Measurements from ENCODE around the gene VPS13D.

Gene VPS13D

DNA sequence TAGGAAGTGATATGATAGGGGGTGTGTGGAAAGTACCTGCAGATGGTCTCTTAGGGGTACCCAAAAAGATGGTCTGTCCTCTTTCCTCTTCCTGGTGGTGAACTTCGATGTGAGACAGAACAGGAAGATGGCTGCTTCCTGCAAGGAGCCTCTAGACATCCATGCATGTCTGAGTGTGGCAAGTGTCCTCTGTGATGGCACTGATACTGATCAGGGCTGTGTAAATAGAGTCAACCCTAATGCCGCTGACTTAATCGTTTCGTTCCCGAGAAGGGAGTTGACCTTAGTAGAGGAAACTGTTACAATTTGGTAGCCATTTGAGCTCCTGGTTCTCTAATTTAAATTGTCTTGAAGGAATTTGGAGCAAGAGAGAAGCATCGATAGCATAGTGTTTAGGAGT, 168.6 kb downstream of the VPS13D start:
- DNase-seq (ENCODE audit: low spot score in 2 of 2), result no peak
- Histone ChIP-seq H3K4me1 (no peaks in the 10 kb centered on the region), H3K27me3 (ENCODE audit: low read depth) (no peaks in the 10 kb centered on the region), H3K36me3 (replicated peaks) (no peaks in the 10 kb centered on the region), H3K9me3 (no peaks in the 10 kb centered on the region), H3K4me3 (no peak overlapping the region)
- in situ Hi-C loops (cut with MboI; ENCODE audit: low sequenced_read_pairs), result no loop called here

DNA sequence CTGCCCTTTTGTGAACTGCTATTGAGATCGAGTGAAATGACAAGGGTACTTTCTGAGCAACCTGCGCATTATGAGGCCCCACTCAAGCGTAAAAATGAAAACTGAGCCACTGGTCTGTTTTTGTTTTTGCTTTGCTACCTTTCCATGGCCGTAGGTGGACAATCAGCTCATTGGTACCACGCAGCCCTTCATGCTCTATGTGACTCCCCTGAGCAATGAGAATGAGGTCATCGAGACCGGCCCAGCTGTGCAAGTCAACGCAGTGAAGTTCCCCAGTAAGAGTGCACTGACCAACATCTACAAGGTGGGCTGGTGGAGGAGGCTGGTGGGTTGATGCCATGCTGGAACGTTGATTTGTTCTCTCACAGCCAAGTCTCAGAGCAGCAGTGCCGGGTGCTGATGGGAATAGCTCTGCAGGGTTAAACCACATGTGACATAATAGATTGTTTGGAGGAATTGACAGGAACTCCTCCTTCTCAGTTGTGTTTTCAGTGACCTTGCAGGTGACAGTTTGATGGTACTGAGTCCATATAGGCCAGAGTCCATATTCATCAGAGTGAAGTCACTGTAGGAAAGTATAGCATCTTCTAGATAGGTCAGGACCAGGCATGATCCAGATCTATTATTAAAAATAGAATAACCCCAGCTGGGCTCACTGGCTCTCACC, 170.3 kb downstream of the VPS13D start:
- no peaks in the 10 kb centered on the region for H3K27me3 ChIP-seq (ENCODE audit: low read depth)
- H3K4me3 ChIP-seq, result no peak overlapping the region
- no peak for DNase-seq (ENCODE audit: low spot score in 2 of 2)
- H3K4me1 ChIP-seq, result no peaks in the 10 kb centered on the region
- in situ Hi-C loops (cut with MboI; ENCODE audit: low sequenced_read_pairs), result no loop called here
- H3K9me3 ChIP-seq, result no peaks in the 10 kb centered on the region
- no peaks in the 10 kb centered on the region; the same call in 1 of the 2 replicates for H3K36me3 ChIP-seq (replicated peaks)

DNA sequence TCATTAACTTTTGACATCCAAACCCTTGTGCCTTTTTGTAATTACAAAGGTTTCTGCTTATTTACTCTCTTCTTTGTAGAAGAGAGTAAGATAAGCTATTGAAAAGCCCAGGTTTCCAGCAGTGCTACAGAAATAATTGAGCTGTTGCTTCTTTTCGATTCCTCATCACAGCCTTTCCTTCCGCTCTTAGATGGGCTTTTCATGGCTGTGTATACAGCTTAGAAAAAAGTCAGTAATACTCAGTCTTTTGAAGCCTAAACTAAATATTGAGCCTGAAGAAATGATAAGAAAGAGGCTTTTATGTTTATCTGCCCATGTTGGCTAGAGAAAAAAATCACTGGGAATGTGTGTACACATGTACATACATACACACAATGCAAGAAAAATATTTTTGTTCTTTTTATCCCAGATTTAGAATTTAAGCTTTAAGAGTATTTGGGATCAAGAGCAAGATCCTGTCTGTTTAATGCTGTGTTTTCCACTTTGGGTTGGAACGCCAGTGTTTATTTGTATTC, 172.4 kb downstream of the VPS13D start:
- Histone ChIP-seq H3K9me3 (no peaks in the 10 kb centered on the region), H3K27me3 (ENCODE audit: low read depth) (no peaks in the 10 kb centered on the region), H3K4me3 (no peak overlapping the region), H3K36me3 (replicated peaks) (peaks cover 3% of the 10 kb centered on the region; the same call in 1 of the 2 replicates), H3K4me1 (no peaks in the 10 kb centered on the region)
- no peak for DNase-seq (ENCODE audit: low spot score in 2 of 2)
- in situ Hi-C loops (cut with MboI; ENCODE audit: low sequenced_read_pairs), result no loop called here

DNA sequence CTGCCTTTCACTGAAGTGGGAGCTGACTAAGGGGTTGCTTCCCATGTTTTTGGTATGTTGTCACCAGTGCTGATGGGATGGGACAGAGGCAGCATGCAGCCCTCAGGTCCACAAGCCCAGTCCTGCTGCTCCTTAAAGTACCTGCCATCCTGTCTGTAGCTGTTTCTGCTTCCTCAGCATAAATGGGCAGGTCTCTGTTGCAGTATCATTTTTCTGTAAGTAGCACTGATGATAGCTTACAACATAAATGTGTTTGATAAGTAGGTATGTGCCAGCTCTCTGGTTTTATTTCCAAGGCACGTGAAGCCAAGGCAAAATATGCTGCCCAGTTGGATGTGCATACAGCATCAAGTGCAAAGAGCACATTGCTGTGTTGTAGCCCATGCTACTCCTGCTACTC, 173.0 kb downstream of the VPS13D start:
- no peaks in the 10 kb centered on the region for H3K27me3 ChIP-seq (ENCODE audit: low read depth)
- no peaks in the 10 kb centered on the region for H3K4me1 ChIP-seq
- no peak overlapping the region for H3K4me3 ChIP-seq
- no peak for DNase-seq (ENCODE audit: low spot score in 2 of 2)
- H3K9me3 ChIP-seq, result no peaks in the 10 kb centered on the region
- peaks cover 3% of the 10 kb centered on the region; the same call in 1 of the 2 replicates for H3K36me3 ChIP-seq (replicated peaks)
- in situ Hi-C loops (cut with MboI; ENCODE audit: low sequenced_read_pairs), result no loop called here

DNA sequence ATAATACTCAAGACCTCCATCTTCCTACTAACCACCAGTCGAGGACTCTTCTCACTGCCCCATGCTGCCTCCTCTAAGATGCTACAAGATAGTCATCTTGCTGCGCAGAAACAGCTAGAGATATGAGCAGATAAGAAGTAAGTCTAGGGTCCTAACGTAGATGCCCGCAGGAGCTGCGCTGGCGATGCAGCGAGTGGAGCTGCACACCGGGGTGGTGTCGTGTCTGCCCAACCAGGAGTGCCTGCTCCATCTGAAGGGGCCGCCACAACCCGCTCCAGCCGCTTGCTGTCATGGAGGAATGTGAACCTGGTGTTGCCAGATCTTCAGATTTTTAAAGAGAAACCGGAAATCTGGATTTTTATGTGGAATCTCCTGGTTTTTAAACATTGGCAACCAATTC, 175.1 kb downstream of the VPS13D start:
- Histone ChIP-seq H3K9me3 (no peaks in the 10 kb centered on the region), H3K36me3 (replicated peaks) (peaks cover 3% of the 10 kb centered on the region; the same call in 1 of the 2 replicates), H3K4me3 (no peak overlapping the region), H3K4me1 (no peaks in the 10 kb centered on the region), H3K27me3 (ENCODE audit: low read depth) (no peaks in the 10 kb centered on the region)
- DNase-seq (ENCODE audit: low spot score in 2 of 2), result no peak
- in situ Hi-C loops (cut with MboI; ENCODE audit: low sequenced_read_pairs), result no loop called here

DNA sequence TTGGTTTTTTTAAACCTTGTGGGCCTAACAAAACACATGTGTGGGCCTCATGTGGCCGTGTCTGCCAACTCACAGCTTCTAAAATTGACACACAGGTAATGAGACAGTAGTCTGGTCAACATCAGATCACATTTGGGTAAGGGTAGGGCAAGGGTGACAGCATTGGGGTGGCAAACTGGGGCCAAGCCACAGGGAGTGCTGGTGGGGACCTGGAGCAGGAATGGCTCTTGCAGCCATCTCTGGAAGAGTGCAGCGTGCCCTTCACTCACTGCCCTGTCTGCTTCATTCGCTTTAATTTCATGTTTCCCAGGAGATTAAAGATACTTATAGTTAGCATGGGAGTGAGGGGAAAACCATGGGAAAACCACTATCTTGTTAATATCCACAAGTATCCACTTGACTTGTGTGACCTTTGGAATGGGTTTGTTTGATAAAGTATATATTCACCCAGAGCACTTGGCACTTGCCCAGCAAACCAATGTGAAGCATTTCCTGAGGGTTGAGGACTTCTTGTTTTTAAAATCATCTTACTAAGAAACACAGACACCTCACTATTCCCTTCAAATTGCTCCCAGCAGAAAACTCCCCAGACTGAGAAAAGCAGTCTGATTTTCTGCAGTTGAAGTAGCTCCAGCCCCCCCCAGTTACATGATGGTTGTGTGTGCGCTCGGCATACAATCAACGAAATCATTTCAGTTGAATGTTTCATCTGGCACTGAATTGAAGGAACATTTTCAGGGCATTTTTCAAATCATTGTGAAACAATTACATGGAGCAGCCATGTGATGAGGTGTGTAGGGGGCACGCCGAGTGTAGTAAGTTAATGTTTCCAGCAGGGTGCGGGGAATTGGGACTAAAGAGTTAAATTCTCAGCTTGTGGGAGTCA, 175.7 kb downstream of the VPS13D start:
- H3K9me3 ChIP-seq, result no peaks in the 10 kb centered on the region
- no peaks in the 10 kb centered on the region for H3K27me3 ChIP-seq (ENCODE audit: low read depth)
- H3K36me3 ChIP-seq (replicated peaks), result peaks cover 8% of the 10 kb centered on the region
- no peaks in the 10 kb centered on the region for H3K4me1 ChIP-seq
- DNase-seq (ENCODE audit: low spot score in 2 of 2), result no peak
- no peak overlapping the region for H3K4me3 ChIP-seq
- in situ Hi-C loops (cut with MboI; ENCODE audit: low sequenced_read_pairs), result no loop called here

DNA sequence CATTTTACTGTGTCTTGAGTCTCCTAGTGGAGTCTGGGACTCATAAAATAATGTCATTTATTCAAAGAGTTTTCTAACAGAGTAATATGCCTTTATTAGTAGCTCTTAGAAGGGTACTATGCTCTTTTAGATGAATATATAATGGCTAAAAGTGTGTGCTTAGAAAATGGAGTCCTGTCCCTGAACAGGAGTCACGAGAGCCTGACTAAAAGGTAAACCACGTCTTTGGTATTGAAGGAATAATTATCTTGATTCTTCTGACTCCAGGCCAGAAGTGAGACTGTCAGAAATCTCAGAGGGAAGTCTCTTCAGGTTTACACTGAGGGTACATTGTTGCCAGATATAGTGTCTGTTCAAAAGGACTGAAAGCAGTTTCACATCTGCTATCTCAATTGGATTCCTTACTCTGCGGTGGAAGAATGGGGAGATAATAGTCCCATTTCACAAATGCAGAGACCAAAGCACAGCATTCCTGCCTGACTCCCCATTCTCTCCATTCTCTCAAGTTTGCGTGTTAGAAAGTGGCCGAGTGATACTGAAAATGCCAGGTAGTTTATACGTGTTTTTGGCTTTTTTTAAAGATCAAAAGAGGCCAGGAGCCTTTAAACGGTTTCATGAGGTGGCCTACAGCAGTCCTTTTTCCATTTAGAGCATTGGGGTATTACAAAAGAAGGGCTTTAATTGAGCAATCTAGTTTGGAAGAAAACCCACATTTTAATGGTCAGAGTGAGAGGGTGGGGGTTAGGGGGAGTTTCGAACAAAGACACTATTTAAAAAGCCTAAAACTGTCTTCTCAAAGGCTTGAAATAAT, 176.6 kb downstream of the VPS13D start:
- H3K4me3 ChIP-seq, result no peak overlapping the region
- H3K9me3 ChIP-seq, result no peaks in the 10 kb centered on the region
- in situ Hi-C loops (cut with MboI; ENCODE audit: low sequenced_read_pairs), result no loop called here
- peaks cover 8% of the 10 kb centered on the region for H3K36me3 ChIP-seq (replicated peaks)
- DNase-seq (ENCODE audit: low spot score in 2 of 2), result no peak
- no peaks in the 10 kb centered on the region for H3K4me1 ChIP-seq
- no peaks in the 10 kb centered on the region for H3K27me3 ChIP-seq (ENCODE audit: low read depth)

DNA sequence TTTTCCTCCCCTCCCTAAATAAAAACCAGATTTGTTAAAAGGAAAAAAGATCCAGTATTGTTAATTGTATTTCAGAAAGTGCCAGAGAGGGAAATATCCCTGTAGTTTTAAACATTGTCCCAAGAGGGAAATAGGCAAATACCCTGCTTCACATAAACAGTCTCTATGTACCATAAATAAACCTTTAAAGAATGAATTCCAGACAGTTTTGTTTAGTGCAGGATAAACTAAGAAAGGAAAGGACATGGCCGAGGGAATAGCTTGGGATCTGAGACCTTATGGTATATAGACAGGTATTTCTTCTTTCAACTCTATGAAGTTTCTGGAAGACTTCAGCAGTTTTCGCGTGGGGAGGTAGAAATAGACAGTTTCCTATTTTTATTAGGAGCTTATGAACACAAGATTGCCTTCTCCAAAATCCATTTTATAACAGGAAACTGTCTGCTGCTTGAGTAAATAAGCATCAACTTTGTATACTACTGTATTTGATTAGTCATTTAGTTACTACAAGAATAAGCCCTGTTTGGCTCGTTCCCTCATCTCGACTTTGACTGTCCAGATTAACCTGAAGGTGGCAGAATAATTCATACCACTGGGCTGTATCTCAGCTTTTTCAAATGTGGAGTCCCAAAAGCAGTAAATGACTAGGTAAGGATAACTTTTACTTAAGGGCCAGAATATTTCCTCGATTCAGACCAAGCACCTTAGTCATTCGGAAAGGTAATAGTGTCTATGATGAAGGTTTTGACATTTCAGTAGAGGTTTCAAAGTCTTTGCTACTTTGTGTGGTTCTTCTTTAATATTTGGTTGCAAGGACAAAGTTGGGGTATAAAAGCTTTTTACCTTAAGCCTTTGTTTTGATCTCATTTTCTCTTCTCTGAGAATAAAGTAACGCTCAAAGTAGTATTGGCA, 177.5 kb downstream of the VPS13D start:
- Histone ChIP-seq H3K4me3 (no peak overlapping the region), H3K27me3 (ENCODE audit: low read depth) (no peaks in the 10 kb centered on the region), H3K9me3 (no peaks in the 10 kb centered on the region), H3K4me1 (no peaks in the 10 kb centered on the region), H3K36me3 (replicated peaks) (peaks cover 8% of the 10 kb centered on the region)
- no peak for DNase-seq (ENCODE audit: low spot score in 2 of 2)
- in situ Hi-C loops (cut with MboI; ENCODE audit: low sequenced_read_pairs), result no loop called here

DNA sequence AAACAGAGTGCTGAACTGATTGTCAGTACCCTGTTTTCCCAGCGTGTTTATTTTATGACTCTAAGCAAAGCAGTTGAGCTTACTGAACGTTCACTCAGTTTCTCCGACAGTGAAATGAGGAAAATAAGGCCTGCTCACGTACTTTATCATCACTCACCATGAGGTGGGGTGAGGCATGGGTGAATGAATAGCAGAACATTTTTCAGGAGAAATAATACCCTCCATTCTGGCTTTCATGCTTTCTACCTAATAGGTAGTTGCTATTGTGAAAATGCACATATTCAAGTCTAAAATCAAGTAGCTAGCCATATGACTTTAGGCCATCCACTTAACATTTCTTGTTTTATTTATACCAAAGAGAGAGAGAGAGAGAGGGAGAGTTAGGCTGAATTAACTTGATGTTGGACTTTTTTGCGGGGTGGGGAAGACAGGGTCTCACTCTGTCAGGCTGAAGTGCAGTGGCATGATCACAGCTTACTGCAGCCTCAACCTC, 178.2 kb downstream of the VPS13D start:
- Histone ChIP-seq H3K4me3 (no peak overlapping the region), H3K4me1 (no peaks in the 10 kb centered on the region), H3K36me3 (replicated peaks) (peaks cover 8% of the 10 kb centered on the region), H3K9me3 (no peaks in the 10 kb centered on the region), H3K27me3 (ENCODE audit: low read depth) (no peaks in the 10 kb centered on the region)
- DNase-seq (ENCODE audit: low spot score in 2 of 2), result no peak
- in situ Hi-C loops (cut with MboI; ENCODE audit: low sequenced_read_pairs), result no loop called here

DNA sequence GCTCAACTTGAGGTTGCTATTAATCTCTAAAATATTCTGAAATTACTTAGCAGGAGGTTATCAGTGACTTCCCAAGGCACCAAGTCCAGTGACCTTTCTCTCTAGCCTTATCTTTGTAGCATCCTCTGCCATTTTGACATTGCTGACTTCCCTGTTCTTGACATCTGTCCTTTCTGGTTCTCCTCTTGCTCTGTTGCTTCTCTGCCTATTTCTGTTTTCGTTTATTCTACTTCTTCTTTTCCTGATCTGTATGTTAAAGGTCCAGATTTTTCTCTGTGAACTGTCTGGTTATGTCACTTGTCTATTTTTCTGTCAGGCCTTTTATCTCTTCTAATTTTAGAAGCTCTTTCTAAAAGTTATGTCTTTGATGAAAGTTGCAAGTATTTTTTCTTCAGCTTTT, 178.8 kb downstream of the VPS13D start:
- in situ Hi-C loops (cut with MboI; ENCODE audit: low sequenced_read_pairs), result no loop called here
- H3K9me3 ChIP-seq, result no peaks in the 10 kb centered on the region
- no peaks in the 10 kb centered on the region for H3K27me3 ChIP-seq (ENCODE audit: low read depth)
- no peaks in the 10 kb centered on the region for H3K4me1 ChIP-seq
- peaks cover 8% of the 10 kb centered on the region for H3K36me3 ChIP-seq (replicated peaks)
- no peak for DNase-seq (ENCODE audit: low spot score in 2 of 2)
- H3K4me3 ChIP-seq, result no peak overlapping the region

DNA sequence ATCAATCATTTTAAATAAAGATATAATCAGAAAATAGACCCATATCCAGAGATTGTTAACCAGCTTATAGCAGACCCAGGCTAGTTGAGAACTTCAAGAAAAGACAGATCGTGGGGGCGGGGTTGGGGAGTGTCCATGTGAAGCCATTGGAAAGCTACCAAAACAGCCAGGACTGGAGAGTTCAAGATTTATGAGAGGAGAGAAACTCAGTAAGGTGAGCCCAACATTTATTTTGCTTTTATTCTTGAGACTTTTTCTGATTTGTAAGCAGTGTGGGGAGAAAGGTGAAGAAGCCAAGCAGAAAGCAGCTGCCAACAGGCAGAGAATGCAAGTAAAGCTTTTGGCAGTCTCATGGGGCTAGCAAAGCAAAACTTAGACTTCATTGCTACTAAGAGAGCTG, 179.9 kb downstream of the VPS13D start:
- H3K4me1 ChIP-seq, result no peaks in the 10 kb centered on the region
- H3K4me3 ChIP-seq, result no peak overlapping the region

DNA sequence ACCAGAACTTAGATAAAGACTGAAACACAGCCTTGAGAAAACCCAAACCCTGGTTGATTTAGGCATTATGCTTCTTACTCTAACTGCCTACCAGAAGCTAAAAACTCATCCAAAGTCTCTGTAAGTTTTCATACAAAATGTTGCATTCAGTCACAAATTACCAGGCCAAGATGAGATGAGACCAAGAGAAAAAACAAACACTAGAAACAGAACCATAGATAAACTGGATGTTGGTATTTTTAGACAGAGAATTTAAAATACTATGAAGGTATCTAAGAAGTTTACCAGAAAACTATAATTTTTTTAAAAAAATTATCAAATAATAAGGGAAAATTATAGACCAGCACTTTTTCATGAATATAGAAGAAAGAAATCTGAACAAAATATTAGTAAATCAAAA, 180.5 kb downstream of the VPS13D start:
- no peak for DNase-seq (ENCODE audit: low spot score in 2 of 2)
- Histone ChIP-seq H3K4me3 (no peak overlapping the region), H3K9me3 (no peaks in the 10 kb centered on the region), H3K27me3 (ENCODE audit: low read depth) (no peaks in the 10 kb centered on the region), H3K4me1 (no peaks in the 10 kb centered on the region), H3K36me3 (replicated peaks) (peaks cover 8% of the 10 kb centered on the region)
- in situ Hi-C loops (cut with MboI; ENCODE audit: low sequenced_read_pairs), result no loop called here

More for the DNA sequence above, 179.9 kb downstream of the VPS13D start:
- no peaks in the 10 kb centered on the region for H3K9me3 ChIP-seq
- no peaks in the 10 kb centered on the region for H3K27me3 ChIP-seq (ENCODE audit: low read depth)
- no peak for DNase-seq (ENCODE audit: low spot score in 2 of 2)
- in situ Hi-C loops (cut with MboI; ENCODE audit: low sequenced_read_pairs), result no loop called here
- H3K36me3 ChIP-seq (replicated peaks), result peaks cover 8% of the 10 kb centered on the region

DNA sequence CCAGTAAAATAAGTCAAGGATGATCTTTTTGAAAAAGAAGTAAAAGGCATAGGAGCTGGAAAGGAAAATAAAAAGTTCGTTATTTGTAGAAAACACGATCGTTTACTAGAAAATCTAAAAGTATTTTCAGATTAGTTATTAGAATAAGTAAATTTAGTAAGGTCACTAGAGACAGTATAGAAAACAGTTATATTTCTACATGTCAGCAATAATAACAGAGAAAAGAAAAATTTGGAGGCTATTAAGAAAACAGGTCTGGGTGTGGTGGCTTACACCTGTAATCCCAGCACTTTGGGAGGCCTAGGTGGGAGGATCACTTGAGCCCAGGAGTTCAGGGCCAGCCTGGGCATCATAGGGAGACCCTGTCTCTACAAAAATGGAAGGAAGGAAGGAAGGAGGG, 181.3 kb downstream of the VPS13D start:
- peaks cover 6% of the 10 kb centered on the region for H3K36me3 ChIP-seq (replicated peaks)
- in situ Hi-C loops (cut with MboI; ENCODE audit: low sequenced_read_pairs), result no loop called here
- no peaks in the 10 kb centered on the region for H3K9me3 ChIP-seq
- H3K27me3 ChIP-seq (ENCODE audit: low read depth), result no peaks in the 10 kb centered on the region
- H3K4me3 ChIP-seq, result no peak overlapping the region
- no peak for DNase-seq (ENCODE audit: low spot score in 2 of 2)
- H3K4me1 ChIP-seq, result no peaks in the 10 kb centered on the region
